Right cardiac atrium (tissue), 5 donors: ENCODE results near the gene CAND2. TPM values are rescaled to one million over a fixed set of nuclear protein-coding genes. Genes with fewer than 3 reads are reported as not detected.
"Not testable (repeated sequence)": the region's sequence is repeated elsewhere in the genome, so short reads cannot be mapped to it uniquely, and the experiment has no call there.

Experiments
- ATAC-seq, 2 donors: fragments of 200-7000 bp; cut with Tn5 transposase; one replicate each; pipeline versions ENCODE4 v1.8.0 to v1.9.1; 2020; ENCODE audit warnings: moderate library complexity in 2 of 2, mild to moderate bottlenecking in 1 of 2
- DNase-seq, 3 donors: peaks; one replicate each; pipeline ENCODE4 v3.0.0-alpha.2; 2020
- H3K27ac ChIP-seq: one replicate; pipeline ENCODE4 v1.5.1; 2013; ENCODE audit warnings: mild to moderate bottlenecking, low read length, control low read depth, moderate library complexity
- H3K27me3 ChIP-seq: one replicate; pipeline ENCODE4 v1.6.1; 2013; ENCODE audit not compliant: control insufficient read depth, insufficient read depth
- H3K4me1 ChIP-seq: one replicate; pipeline ENCODE4 v1.6.1; 2013; ENCODE audit warnings: low read length; ENCODE audit not compliant: control insufficient read depth, insufficient read depth
- H3K4me3 ChIP-seq: one replicate; pipeline ENCODE4 v1.5.1; 2013; ENCODE audit warnings: low read length, control low read depth
- H3K9me3 ChIP-seq: one replicate; pipeline ENCODE4 v1.6.1; 2013; ENCODE audit warnings: low read length; ENCODE audit not compliant: control insufficient read depth
- WGBS: extraction: QIAGEN DNeasy Blood & Tissue Kit; methylation state at CpG from one replicate; pipeline ENCODE4 v1.1.7; 2013; 5-methylcytosine and 5-hydroxymethylcytosine counted together
- intact Hi-C, 4 donors: fragments of 100-400 bp; cut with DNase I; formaldehyde crosslinking; loops; one replicate each; pipeline versions ENCODE4 v1.11.0 to v1.14.0; 2022 to 2023
- polyA plus RNA-seq: library from polyadenylated mRNA; stranded (reverse); fragments of 200-250 nt; gene quantifications from one replicate; pipeline ENCODE4 v1.2.3, GENCODE V29; 2013
- total RNA-seq, 4 donors: library from RNA; stranded (reverse); fragmentation: NEBNext Ultra II Directional; extraction: Animal tissue kit (Norgen Biotek cat#: 25700); gene quantifications; one replicate each; pipeline ENCODE4 v1.2.1, GENCODE V29; 2021
- donor health status: healthy with polysubstance abuse.
- donor health status: DM: no; HTN: yes; CAD: no.
- donor health status: DM: no; HTN: no; CAD: no.
- donor health status: DM: no; HTN: yes; CAD: no; lungs with severe emphysema.
- donor health status: DM: yes; HTN: yes; CAD: no.

CAND2 gene
- total and polyA plus RNA-seq, 5 donors, result 33.2 to 63.6 (median 42.1) TPM

DNA sequence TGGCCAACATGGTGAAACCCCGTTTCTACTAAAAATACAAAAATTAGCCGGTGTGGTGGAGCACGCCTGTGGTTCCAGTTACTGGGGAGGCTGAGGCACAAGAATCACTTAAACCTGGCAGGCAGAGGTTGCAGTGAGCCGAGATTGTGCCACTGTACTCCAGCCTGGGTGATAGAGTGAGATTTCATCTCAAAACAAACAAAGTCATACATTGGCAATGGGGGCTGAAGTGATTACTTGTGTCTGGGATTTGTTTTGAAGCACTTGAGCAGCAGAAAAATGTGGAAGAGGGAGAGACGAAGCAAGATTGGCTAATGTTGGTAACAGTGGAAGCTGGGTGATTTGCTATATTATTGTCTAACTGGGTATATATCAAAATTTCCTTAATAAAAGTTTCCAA is 24.0 kb upstream of the CAND2 start:
- DNase-seq (no peak), ATAC-seq (no peak)
- H3K9me3 ChIP-seq, result no peaks in the 10 kb centered on the region
- no peak overlapping the region for H3K4me3 ChIP-seq
- intact Hi-C loops, result no loop called here
- H3K4me1 ChIP-seq, result no peaks in the 10 kb centered on the region
- no peaks in the 10 kb centered on the region for H3K27me3 ChIP-seq
- WGBS, result 88% methylated on average over 5 of the region's 5 CpGs
- no peak overlapping the region for H3K27ac ChIP-seq

- Histone ChIP-seq H3K4me1 (no peaks in the 10 kb centered on the region), H3K27ac (no peak overlapping the region), H3K4me3 (no peak overlapping the region), H3K27me3 (no peaks in the 10 kb centered on the region), H3K9me3 (no peaks in the 10 kb centered on the region)
- 52% methylated on average over 2 of the region's 2 CpGs for whole genome bisulfite sequencing
- intact Hi-C loops, result no loop called here
- peak in 1 of 2 donors; percentile 28 for ATAC-seq
- DNase-seq, result no peak
Observed at GRCh38 chr3:12773030-12773709, 23.3 kb upstream of the CAND2 start.

- no peak for DNase-seq
- Histone ChIP-seq H3K27me3 (no peaks in the 10 kb centered on the region), H3K27ac (no peak overlapping the region), H3K9me3 (no peaks in the 10 kb centered on the region), H3K4me1 (no peaks in the 10 kb centered on the region), H3K4me3 (no peak overlapping the region)
- 80% methylated on average over 1 of the region's 1 CpG for WGBS
- peak in 1 of 2 donors; percentile 41 for ATAC-seq
- intact Hi-C loops, result no loop called here
Observed at GRCh38 chr3:12773710-12774086, 22.8 kb upstream of the CAND2 start.

DNA sequence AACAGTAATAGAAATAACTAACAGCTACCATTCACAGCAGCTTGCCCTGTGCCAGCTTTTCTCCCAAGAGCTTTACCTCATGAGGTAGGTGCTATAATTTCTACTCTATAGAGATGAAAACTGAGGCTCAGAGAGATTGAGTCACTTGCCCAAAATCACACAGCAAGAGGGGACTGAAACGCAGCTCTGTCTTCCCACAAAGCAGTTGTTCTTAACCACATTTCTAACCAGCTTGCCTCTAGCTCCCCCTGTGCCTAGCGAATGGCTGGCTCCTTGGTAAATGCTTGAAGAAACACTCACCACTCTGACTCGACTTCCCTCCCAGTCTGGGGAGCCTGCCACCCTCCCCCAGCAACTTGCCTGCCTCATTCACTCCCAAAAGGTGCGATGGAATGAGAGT is 21.9 kb upstream of the CAND2 start:
- intact Hi-C loops, result no loop called here
- Histone ChIP-seq H3K4me3 (no peak overlapping the region), H3K4me1 (no peaks in the 10 kb centered on the region), H3K27ac (no peak overlapping the region), H3K27me3 (no peaks in the 10 kb centered on the region), H3K9me3 (no peaks in the 10 kb centered on the region)
- DNase-seq (no peak), ATAC-seq (no peak)
- WGBS, result 81% methylated on average over 4 of the region's 4 CpGs

- no peak for ATAC-seq
- WGBS, result 49% methylated on average over 1 of the region's 1 CpG
Observed at GRCh38 chr3:12775226-12775625, 21.3 kb upstream of the CAND2 start.

DNA sequence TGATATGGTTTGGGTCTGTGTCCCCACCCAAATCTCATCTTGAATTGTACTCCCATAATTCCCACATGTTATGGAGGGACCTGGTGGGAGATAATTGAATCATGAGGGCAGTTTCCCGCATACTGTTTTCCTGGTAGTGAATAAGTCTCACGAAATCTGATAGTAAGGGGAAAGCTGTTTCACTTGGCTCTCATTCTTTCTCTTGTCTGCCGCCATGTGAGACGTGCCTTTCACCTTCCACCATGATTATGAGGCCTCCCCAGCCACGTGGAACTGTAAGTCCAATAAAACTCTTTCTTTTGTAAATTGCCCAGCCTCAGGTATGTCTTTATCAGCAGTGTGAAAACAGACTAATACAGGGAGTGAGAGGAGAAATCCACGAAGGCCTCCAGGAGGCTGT is 20.5 kb upstream of the CAND2 start:
- 69% methylated on average over 6 of the region's 6 CpGs for WGBS
- H3K27me3 ChIP-seq, H3K4me3 ChIP-seq, H3K27ac ChIP-seq, ATAC-seq, H3K4me1 ChIP-seq, DNase-seq, H3K9me3 ChIP-seq, intact Hi-C loops: not testable (repeated sequence)

More at GRCh38 chr3:12775226-12775625, 21.3 kb upstream of the CAND2 start:
- Histone ChIP-seq H3K4me3 (no peak overlapping the region), H3K9me3 (no peaks in the 10 kb centered on the region), H3K4me1 (no peaks in the 10 kb centered on the region), H3K27ac (no peak overlapping the region), H3K27me3 (no peaks in the 10 kb centered on the region)
- intact Hi-C loops, result no loop called here
- no peak for DNase-seq

DNA sequence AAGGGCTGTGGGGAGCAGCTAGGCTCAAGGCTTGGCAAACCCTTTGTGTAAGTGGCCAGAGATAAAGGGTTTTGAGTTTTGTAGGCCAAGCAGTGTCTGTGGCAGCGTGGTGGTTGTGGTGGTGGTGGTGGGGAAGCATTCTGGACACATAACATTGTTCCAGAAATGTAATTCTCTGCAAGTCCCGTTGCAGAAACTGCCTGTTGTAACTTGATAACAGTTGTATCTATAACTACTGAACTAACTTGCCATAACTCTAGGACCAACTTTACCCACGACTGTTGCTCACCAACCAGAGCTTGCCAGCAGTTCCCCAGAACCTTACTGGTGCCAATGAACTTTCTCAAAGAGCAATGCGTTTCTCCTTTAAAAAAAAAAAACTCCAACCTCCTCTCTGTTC is 19.3 kb upstream of the CAND2 start:
- Histone ChIP-seq H3K4me1 (no peaks in the 10 kb centered on the region), H3K4me3 (no peak overlapping the region), H3K27ac (no peak overlapping the region), H3K9me3 (no peaks in the 10 kb centered on the region), H3K27me3 (no peaks in the 10 kb centered on the region)
- intact Hi-C loops, result no loop called here
- no peak for DNase-seq
- 58% methylated on average over 4 of the region's 4 CpGs for WGBS
- no peak for ATAC-seq

- intact Hi-C loops, result no loop called here
- no peaks in the 10 kb centered on the region for H3K9me3 ChIP-seq
- H3K4me1 ChIP-seq, result no peaks in the 10 kb centered on the region
- no peaks in the 10 kb centered on the region for H3K27me3 ChIP-seq
- WGBS, result 63% methylated on average over 4 of the region's 4 CpGs
- H3K4me3 ChIP-seq, result no peak overlapping the region
- DNase-seq (no peak), ATAC-seq (no peak)
- H3K27ac ChIP-seq, result no peak overlapping the region
Observed at GRCh38 chr3:12780751-12781150, 15.7 kb upstream of the CAND2 start.

- DNase-seq, result no peak
- no peak overlapping the region for H3K27ac ChIP-seq
- WGBS, result 70% methylated on average over 6 of the region's 6 CpGs
- H3K27me3 ChIP-seq, result no peaks in the 10 kb centered on the region
- H3K4me1 ChIP-seq, result no peaks in the 10 kb centered on the region
- no peak overlapping the region for H3K4me3 ChIP-seq
- ATAC-seq, result peak; percentile 63 to 87
- intact Hi-C loops, result no loop called here
- no peaks in the 10 kb centered on the region for H3K9me3 ChIP-seq
Observed at GRCh38 chr3:12782172-12782815, 14.2 kb upstream of the CAND2 start.

DNA sequence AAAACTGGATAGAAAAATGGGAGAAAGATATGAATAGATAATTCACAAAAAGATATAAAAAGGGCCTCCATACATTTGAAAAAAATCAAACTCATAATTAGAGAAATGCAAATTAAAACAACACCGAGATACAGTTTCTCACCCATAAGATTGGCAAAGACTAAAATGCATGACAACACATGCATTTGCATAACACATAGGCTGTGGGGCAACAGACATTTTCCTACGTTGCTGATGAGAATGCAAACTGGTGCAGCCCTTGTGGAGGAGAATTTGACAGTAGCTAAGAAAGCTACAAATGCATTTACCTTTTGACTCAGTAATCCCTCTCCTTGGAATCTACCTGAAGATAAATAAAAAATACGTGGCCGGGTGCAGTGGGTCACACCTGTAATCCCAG is 11.4 kb upstream of the CAND2 start:
- intact Hi-C loops, result no loop called here

GRCh38 chr3:12787346-12787745 is 9.1 kb upstream of the CAND2 start:
- H3K27me3 ChIP-seq, H3K4me3 ChIP-seq, H3K4me1 ChIP-seq, H3K27ac ChIP-seq, intact Hi-C loops, H3K9me3 ChIP-seq, ATAC-seq: not testable (repeated sequence)
- peak in 2 of 3 donors; percentile 50 to 58 for DNase-seq
- WGBS, result 68% methylated on average over 9 of the region's 9 CpGs

More for the DNA sequence above, 11.4 kb upstream of the CAND2 start:
- Histone ChIP-seq H3K27ac (no peak overlapping the region), H3K4me3 (no peak overlapping the region), H3K4me1 (no peaks in the 10 kb centered on the region), H3K9me3 (no peaks in the 10 kb centered on the region), H3K27me3 (no peaks in the 10 kb centered on the region)
- 74% methylated on average over 4 of the region's 4 CpGs for WGBS
- ATAC-seq, result no peak
- DNase-seq, result no peak
